A549 (cell line): ENCODE data around the gene RIN3. TPM values are rescaled to one million over a fixed set of nuclear protein-coding genes. Genes with fewer than 3 reads are reported as not detected.

ENCODE experiments used
- ATAC-seq, 2 experiments: fragments of 200-7000 bp in 1 of 2; fragments of >200 bp in 1 of 2; cut with Nextera tagmentation in 1 of 2; cut with Tn5 transposase in 1 of 2; 3 replicates each; pipeline versions ENCODE4 v1.8.0 to v1.9.1; 2018 to 2020; ENCODE audit warnings: mild to moderate bottlenecking in 1 of 2, moderate library complexity in 1 of 2
- CTCF ChIA-PET: fragments of 300-600 bp; sonication (Branson Sonifier 250); formaldehyde crosslinking; extraction: SDS; loops from one replicate; lab custom pipeline; 2021; ENCODE audit warnings: antibody characterized with exemption, inconsistent platforms; lab: Yijun Ruan, JAX
- POLR2A ChIA-PET: fragments of 350-600 bp; formaldehyde crosslinking; extraction: SDS; loops from one replicate; lab custom pipeline; 2021; ENCODE audit warnings: antibody characterized with exemption, inconsistent platforms; lab: Yijun Ruan, JAX
- DNase-seq, 2 experiments: peaks; one replicate each; pipeline versions ENCODE4 v3.0.0 to v3.0.0-alpha.2; 2011 to 2016; ENCODE audit warnings: low read depth in 1 of 2, low spot score in 1 of 2
- FAIRE-seq: peaks from 2 replicates; lab custom pipeline; 2011; peaks lifted over from hg19 to GRCh38; lab: Jason Lieb, UNC
- H3K27ac ChIP-seq, 2 experiments: fragments of >200 bp; sonication (Bioruptor Twin); formaldehyde crosslinking; 3 replicates each; pipeline ENCODE4 v1.5.1; 2016 to 2017
- H3K4me1 ChIP-seq: fragments of >200 bp; sonication (Bioruptor Twin); formaldehyde crosslinking; 3 replicates; pipeline ENCODE4 v1.6.1; 2016
- H3K4me2 ChIP-seq: fragments of >200 bp; sonication (Bioruptor Twin); formaldehyde crosslinking; 3 replicates; pipeline ENCODE4 v1.6.1; 2016
- H3K4me3 ChIP-seq: fragments of >200 bp; sonication (Bioruptor Twin); formaldehyde crosslinking; 3 replicates; pipeline ENCODE4 v1.5.1; 2016
- H3K9me3 ChIP-seq: fragments of >200 bp; sonication (Bioruptor Twin); formaldehyde crosslinking; 3 replicates; pipeline ENCODE4 v1.6.1; 2016
- BCL3 ChIP-seq: fragments of >200 bp; sonication (Bioruptor Twin); formaldehyde crosslinking; IDR thresholded peaks from 3 replicates; pipeline ENCODE4 v1.6.1; 2016
- BHLHE40 ChIP-seq: IDR thresholded peaks from 2 replicates; pipeline ENCODE4 v1.6.1; 2012; ENCODE audit warnings: low read depth, low read length, inconsistent platforms
- CBX2 ChIP-seq: fragments of 200-600 bp; sonication (generic); IDR thresholded peaks from 2 replicates; pipeline ENCODE4 v1.6.1; 2016; ENCODE audit warnings: low read depth, mild to moderate bottlenecking, borderline replicate concordance
- CHD2 ChIP-seq: fragments of 150-350 bp; IDR thresholded peaks from 2 replicates; pipeline ENCODE4 v1.6.1; 2014; ENCODE audit warnings: low read length; ENCODE audit not compliant: partially characterized antibody
- CTCF ChIP-seq: fragments of >200 bp; sonication (Bioruptor Twin); formaldehyde crosslinking; IDR thresholded peaks from 3 replicates; pipeline ENCODE4 v1.5.1; 2016
- EP300 ChIP-seq, 2 experiments: fragments of >200 bp; sonication (Bioruptor Twin); formaldehyde crosslinking; IDR thresholded peaks; 2 replicates in 1 of 2; 3 replicates in 1 of 2; pipeline ENCODE4 v1.6.1; 2016 to 2017
- FOSB ChIP-seq: fragments of 250-450 bp; sonication (Bioruptor Pico); IDR thresholded peaks from 2 replicates; pipeline ENCODE4 v1.5.0; 2020; ENCODE audit warnings: mild to moderate bottlenecking, moderate library complexity
- FOSL2 ChIP-seq, 2 experiments: fragments of 450-650 bp in 1 of 2; fragments of >200 bp in 1 of 2; sonication (Bioruptor Twin) in 1 of 2; formaldehyde crosslinking; IDR thresholded peaks; 2 replicates each; pipeline versions ENCODE4 v1.5.0 to v1.6.1; 2016 to 2020; ENCODE audit warnings: mild to moderate bottlenecking in 1 of 2, moderate library complexity in 1 of 2
- HES2 ChIP-seq: fragments of >200 bp; sonication (Bioruptor Twin); formaldehyde crosslinking; IDR thresholded peaks from 2 replicates; pipeline ENCODE4 v1.6.1; 2016
- HMGXB4 ChIP-seq: fragments of 250-450 bp; sonication (Bioruptor Pico); IDR thresholded peaks from 2 replicates; pipeline ENCODE4 v1.5.0; 2021; ENCODE audit warnings: mild to moderate bottlenecking, moderate library complexity, borderline replicate concordance
- HOXA7 ChIP-seq: fragments of 250-450 bp; sonication (Bioruptor Pico); IDR thresholded peaks from 2 replicates; pipeline ENCODE4 v1.5.0; 2020; ENCODE audit warnings: mild to moderate bottlenecking, moderate library complexity
- JUN ChIP-seq, 2 experiments: fragments of >200 bp; sonication (Bioruptor Twin); formaldehyde crosslinking; IDR thresholded peaks; 2 replicates in 1 of 2; 3 replicates in 1 of 2; pipeline ENCODE4 v1.6.1; 2016 to 2017
- MAFK ChIP-seq: fragments of 450-650 bp; IDR thresholded peaks from 2 replicates; pipeline ENCODE4 v1.6.1; 2014; ENCODE audit not compliant: partially characterized antibody
- MYC ChIP-seq: IDR thresholded peaks from 2 replicates; pipeline ENCODE4 v1.6.1; 2012; ENCODE audit warnings: mild to moderate bottlenecking, inconsistent platforms, low read length, improper control_type of control experiment, borderline replicate concordance
- NFE2L2 ChIP-seq: fragments of 150-350 bp; conservative IDR thresholded peaks from 2 replicates; pipeline ENCODE4 v1.6.1; 2014; ENCODE audit warnings: low read length
- PHF8 ChIP-seq: fragments of 200-600 bp; sonication (generic); IDR thresholded peaks from 2 replicates; pipeline ENCODE4 v1.6.1; 2016; ENCODE audit warnings: low read depth, mild to moderate bottlenecking, antibody characterized with exemption, moderate library complexity, borderline replicate concordance
- RARB ChIP-seq: fragments of 250-450 bp; sonication (Bioruptor Pico); IDR thresholded peaks from 2 replicates; pipeline ENCODE4 v1.8.0; 2021; ENCODE audit warnings: mild to moderate bottlenecking, moderate library complexity
- RNF2 ChIP-seq: fragments of 200-600 bp; sonication (generic); IDR thresholded peaks from 2 replicates; pipeline ENCODE4 v1.6.1; 2016; ENCODE audit warnings: low read depth, mild to moderate bottlenecking, antibody characterized with exemption, moderate library complexity, borderline replicate concordance
- SMC3 ChIP-seq: fragments of >200 bp; sonication (Bioruptor Twin); formaldehyde crosslinking; IDR thresholded peaks from 3 replicates; pipeline ENCODE4 v1.6.1; 2018; ENCODE audit warnings: inconsistent platforms
- TFCP2L1 ChIP-seq: fragments of 250-450 bp; sonication (Bioruptor Pico); IDR thresholded peaks from 2 replicates; pipeline ENCODE4 v1.5.0; 2021; ENCODE audit warnings: mild to moderate bottlenecking
- TP53 ChIP-seq: fragments of 250-450 bp; sonication (Bioruptor Pico); IDR thresholded peaks from 2 replicates; pipeline ENCODE4 v1.5.0; 2021; ENCODE audit warnings: mild to moderate bottlenecking, moderate library complexity
- ZC3H11A ChIP-seq: fragments of 450-650 bp; IDR thresholded peaks from 2 replicates; pipeline ENCODE4 v1.6.1; 2014; ENCODE audit warnings: antibody characterized with exemption, mild to moderate bottlenecking
- ZFP36 ChIP-seq: fragments of 450-650 bp; IDR thresholded peaks from 2 replicates; pipeline ENCODE4 v1.6.1; 2014; ENCODE audit warnings: borderline replicate concordance; ENCODE audit not compliant: partially characterized antibody
- WGBS: methylation state at CpG from one replicate; pipeline ENCODE4 v1.1.6; 2017; ENCODE audit errors: missing lambda C conversion rate; 5-methylcytosine and 5-hydroxymethylcytosine counted together
- polyA plus RNA-seq, 4 experiments: library from polyadenylated mRNA; depleted of rRNA in 3 of 4; stranded (reverse); fragments of >200 nt; fragmentation: RNase III in 1 of 4; extraction: RNeasy Plus Mini Kit Qiagen cat#74134 plus additional on column Dnase treatment in 1 of 4; gene quantifications; 2 replicates in 3 of 4; 3 replicates in 1 of 4; pipeline ENCODE4 v1.2.3, GENCODE V29; 2011 to 2017

RIN3 gene
- polyA plus RNA-seq, 2 of the 4 experiments (the other 2 are of a cell fraction): 5.6 to 14.5 TPM

- no peak for DNase-seq
- Histone ChIP-seq H3K4me1 (no peaks in the 10 kb centered on the region), H3K27ac (no peak overlapping the region), H3K9me3 (no peaks in the 10 kb centered on the region), H3K4me2 (no peak overlapping the region), H3K4me3 (no peak overlapping the region)
- no peak for TF ChIP-seq NFE2L2
- TF ChIP-seq MYC: no peak
- no peak for TF ChIP-seq HOXA7 (CRISPR knock-in tag)
- TF ChIP-seq MAFK: no peak
- no peak for TF ChIP-seq EP300 (IDR thresholded peaks at IDR 0.05)
- no peak for TF ChIP-seq ZC3H11A
- no peak for TF ChIP-seq ZFP36
- no peak for TF ChIP-seq SMC3
- TF ChIP-seq CBX2: no peak
- no peak for TF ChIP-seq FOSB (CRISPR knock-in tag)
- TF ChIP-seq PHF8: no peak
- TF ChIP-seq BCL3: no peak
- TF ChIP-seq JUN (IDR thresholded peaks at IDR 0.05): no peak
- TF ChIP-seq HMGXB4: no peak
- 93% methylated on average over 10 of the region's 10 CpGs for WGBS
- POLR2A ChIA-PET: no interaction called here
- no peak for ATAC-seq
- CTCF ChIA-PET: interaction anchor here (0.6 to 1.3 kb wide), 2 partner anchors 12 to 85 kb away, joined by 3 to 5 read pairs; no protein-coding TSS in a partner anchor
- no peak for FAIRE-seq
These were observed 20.6 kb upstream of the RIN3 start for GRCh38 chr14:92493024-92493423.

- FAIRE-seq (no peak), DNase-seq (no peak), ATAC-seq (no peak)
- ChIA-PET CTCF (interaction anchor here (1.3 kb wide), 1 partner anchor 12 kb away, joined by 5 read pairs; no protein-coding TSS in a partner anchor), POLR2A (no interaction called here)
- Histone ChIP-seq H3K4me2 (no peak overlapping the region), H3K4me3 (no peak overlapping the region), H3K9me3 (no peaks in the 10 kb centered on the region), H3K27ac (0 out of 6 replicates have a peak overlapping the region, but pooled peaks of 1 of the 2 experiments have one; percentile 8), H3K4me1 (no peaks in the 10 kb centered on the region)
- TF ChIP-seq TFCP2L1 (CRISPR knock-in tag) (no peak), RARB (CRISPR knock-in tag) (no peak), BCL3 (no peak), HES2 (no peak), TP53 (CRISPR knock-in tag) (no peak), ZC3H11A (no peak), FOSL2 (IDR thresholded peaks at IDR 0.05) (no peak), FOSL2 (CRISPR knock-in tag; IDR thresholded peaks at IDR 0.05) (no peak), CHD2 (no peak), RNF2 (no peak), BHLHE40 (no peak), HMGXB4 (no peak), CTCF (no peak)
- 87% methylated on average over 16 of the region's 16 CpGs for WGBS
These were observed 20.1 kb upstream of the RIN3 start for GRCh38 chr14:92493492-92493891.
